Mammary epithelial cell (primary cell): Measurements from ENCODE around the gene NR5A1.

Experiments
- EZH2 ChIP-seq: IDR thresholded peaks from 2 replicates; pipeline ENCODE4 v1.6.1; 2012; ENCODE audit warnings: low read length, inconsistent platforms, borderline replicate concordance
- TF ChIP-seq, protein P1 (sequence below), 2 donors: IDR thresholded peaks in 1 of 2; conservative IDR thresholded peaks in 1 of 2; 2 replicates each; pipeline ENCODE4 v1.5.1; 2011 to 2012; ENCODE audit warnings: inconsistent platforms in 2 of 2, low read length in 2 of 2, mild to moderate bottlenecking in 2 of 2, control low read depth in 1 of 2, low read depth in 1 of 2; ENCODE audit not compliant: insufficient read depth in 1 of 2; ENCODE audit errors: extremely low read depth in 1 of 2

DNA sequence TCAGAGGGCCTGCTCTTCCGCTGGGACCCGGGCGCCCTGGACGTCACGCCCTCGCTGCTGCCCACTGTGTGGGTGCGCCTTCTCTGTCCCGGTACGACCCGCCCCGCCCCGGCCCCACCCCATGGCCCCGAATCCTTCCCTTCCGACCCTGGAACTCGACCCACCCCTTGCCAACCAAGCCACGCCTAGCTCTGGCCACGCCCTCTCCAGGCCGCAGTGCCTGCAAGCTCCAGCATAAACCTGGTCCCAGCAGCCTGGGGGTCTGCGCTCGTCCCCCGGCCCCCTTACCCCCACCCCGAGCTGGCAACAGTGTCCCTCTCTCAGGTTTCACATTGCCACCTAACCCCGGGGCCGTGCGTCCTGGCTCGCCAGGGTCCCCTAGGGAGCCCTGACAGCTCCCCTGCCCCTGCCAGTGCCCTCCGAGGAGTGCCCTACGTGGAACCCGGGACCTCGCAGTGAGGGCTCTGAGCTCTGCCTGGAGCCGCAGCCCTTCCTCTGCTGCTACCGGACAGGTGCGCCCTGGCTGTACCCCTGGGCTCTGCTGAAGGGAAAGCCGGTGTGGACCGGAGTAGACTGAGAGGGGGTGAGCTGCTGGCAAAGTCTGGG is 53.5 kb downstream of the NR5A1 start:
- TF ChIP-seq, protein P1, sequence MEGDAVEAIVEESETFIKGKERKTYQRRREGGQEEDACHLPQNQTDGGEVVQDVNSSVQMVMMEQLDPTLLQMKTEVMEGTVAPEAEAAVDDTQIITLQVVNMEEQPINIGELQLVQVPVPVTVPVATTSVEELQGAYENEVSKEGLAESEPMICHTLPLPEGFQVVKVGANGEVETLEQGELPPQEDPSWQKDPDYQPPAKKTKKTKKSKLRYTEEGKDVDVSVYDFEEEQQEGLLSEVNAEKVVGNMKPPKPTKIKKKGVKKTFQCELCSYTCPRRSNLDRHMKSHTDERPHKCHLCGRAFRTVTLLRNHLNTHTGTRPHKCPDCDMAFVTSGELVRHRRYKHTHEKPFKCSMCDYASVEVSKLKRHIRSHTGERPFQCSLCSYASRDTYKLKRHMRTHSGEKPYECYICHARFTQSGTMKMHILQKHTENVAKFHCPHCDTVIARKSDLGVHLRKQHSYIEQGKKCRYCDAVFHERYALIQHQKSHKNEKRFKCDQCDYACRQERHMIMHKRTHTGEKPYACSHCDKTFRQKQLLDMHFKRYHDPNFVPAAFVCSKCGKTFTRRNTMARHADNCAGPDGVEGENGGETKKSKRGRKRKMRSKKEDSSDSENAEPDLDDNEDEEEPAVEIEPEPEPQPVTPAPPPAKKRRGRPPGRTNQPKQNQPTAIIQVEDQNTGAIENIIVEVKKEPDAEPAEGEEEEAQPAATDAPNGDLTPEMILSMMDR (conservative IDR thresholded peaks at IDR 0.05 in 1 of 2, IDR thresholded peaks at IDR 0.05 in 1 of 2; ENCODE audit: extremely low read depth in 1 of 2, insufficient read depth in 1 of 2, low read depth in 1 of 2, low read length in 2 of 2): no peak
- TF ChIP-seq EZH2: no peak
